AG08396 (cell line): ENCODE results near the gene GAL3ST3.
A peak's percentile ranks its signal among the peaks of the same experiment; 100 is the strongest.
"Not testable (repeated sequence)": the region's sequence is repeated elsewhere in the genome, so short reads cannot be mapped to it uniquely, and the experiment has no call there.

ENCODE experiments used
- DNase-seq: peaks from one replicate; pipeline ENCODE4 v3.0.0; 2012; ENCODE audit warnings: low spot score, mixed read lengths

Gene GAL3ST3

GRCh38 chr11:66044757-66045156 lies 4.2 kb downstream of the GAL3ST3 start:
- no peak for DNase-seq

- no peak for DNase-seq
Observed at GRCh38 chr11:66042996-66043906, 5.7 kb downstream of the GAL3ST3 start.

- no peak for DNase-seq
Observed at GRCh38 chr11:66042227-66042995, 6.5 kb downstream of the GAL3ST3 start.

- no peak for DNase-seq
Observed at GRCh38 chr11:66039765-66040164, 9.2 kb downstream of the GAL3ST3 start.

- DNase-seq, result no peak
Observed at GRCh38 chr11:66037327-66037726, 11.6 kb downstream of the GAL3ST3 start.

- DNase-seq, result no peak
Observed at GRCh38 chr11:66036334-66036710, 12.6 kb downstream of the GAL3ST3 start.

GRCh38 chr11:66035653-66036333 lies 13.2 kb downstream of the GAL3ST3 start:
- no peak for DNase-seq

GRCh38 chr11:66032957-66033735 lies 15.8 kb downstream of the GAL3ST3 start:
- no peak for DNase-seq

- no peak for DNase-seq
Observed at GRCh38 chr11:66026017-66026529, 22.9 kb downstream of the GAL3ST3 start, which contains the start of gene CATSPER1. CATSPER1 (minus strand) TSS chr11:66026479; CDS start chr11:66026379, 100 bp downstream.

GRCh38 chr11:66023186-66023440 lies 25.8 kb downstream of the GAL3ST3 start:
- DNase-seq, result not testable (repeated sequence)

- peak; percentile 90 for DNase-seq
Observed at GRCh38 chr11:66022401-66023185, 26.4 kb downstream of the GAL3ST3 start.

GRCh38 chr11:66020618-66021357 lies 28.2 kb downstream of the GAL3ST3 start:
- DNase-seq, result peak; percentile 90

GRCh38 chr11:66020212-66020611 lies 28.7 kb downstream of the GAL3ST3 start:
- DNase-seq, result no peak

GRCh38 chr11:66017321-66017720 lies 31.6 kb downstream of the GAL3ST3 start:
- no peak for DNase-seq

- no peak for DNase-seq
Observed at GRCh38 chr11:66016793-66017177, 32.2 kb downstream of the GAL3ST3 start.

- DNase-seq, result no peak
Observed at GRCh38 chr11:66015936-66016792, 32.8 kb downstream of the GAL3ST3 start.

GRCh38 chr11:66015454-66015881 lies 33.5 kb downstream of the GAL3ST3 start:
- DNase-seq, result no peak

GRCh38 chr11:66014804-66015453 lies 34.0 kb downstream of the GAL3ST3 start:
- DNase-seq, result no peak

- DNase-seq, result no peak
Observed at GRCh38 chr11:66013762-66014100, 35.2 kb downstream of the GAL3ST3 start.
